K562 (cell line): ENCODE data around the gene RTCB. TPM values are rescaled to one million over a fixed set of nuclear protein-coding genes. Genes with fewer than 3 reads are reported as not detected.

Source experiments
- ATAC-seq: fragments of 200-7000 bp; cut with Tn5 transposase; 3 replicates; pipeline ENCODE4 v1.9.1; 2020; ENCODE audit warnings: moderate library complexity
- BruUV-seq: library from RNA; stranded (reverse); fragments of 400-500 nt; replicated peaks from 2 replicates; lab custom pipeline; 2021; lab: Mats Ljungman, UMichigan
- CTCF ChIA-PET: fragments of 300-600 bp; formaldehyde crosslinking; extraction: SDS; loops from one replicate; lab custom pipeline; 2021; ENCODE audit warnings: low intra/inter-chr PET ratio; lab: Yijun Ruan, JAX
- POLR2A ChIA-PET: fragments of 300-600, 350-650 bp; sonication (Branson Sonifier 250); formaldehyde crosslinking; extraction: SDS; loops from one replicate; lab custom pipeline; 2021; ENCODE audit warnings: antibody characterized with exemption, inconsistent platforms; lab: Yijun Ruan, JAX
- DNase-seq, 4 experiments: peaks; one replicate each; pipeline versions ENCODE4 v3.0.0 to v3.0.0-alpha.2; 2011 to 2018; ENCODE audit warnings: low spot score in 3 of 4, mixed read lengths in 3 of 4; ENCODE audit errors: extremely low read depth in 1 of 4
- FAIRE-seq: peaks from 2 replicates; lab custom pipeline; 2011; peaks lifted over from hg19 to GRCh38; lab: Jason Lieb, UNC
- H2AFZ ChIP-seq: 2 replicates; pipeline ENCODE4 v1.6.0; 2011; ENCODE audit warnings: low read depth, low read length, control low read depth, inconsistent platforms
- H3K27ac ChIP-seq: fragments of 200-600 bp; 3 replicates; pipeline ENCODE4 v1.8.0; 2011; ENCODE audit warnings: low read depth, mild to moderate bottlenecking, control low read depth, inconsistent platforms, low read length, moderate library complexity, mixed read lengths; ENCODE audit errors: extremely low read depth
- H3K27me3 ChIP-seq, 2 experiments: fragments of 300-600 bp in 1 of 2; 2 replicates in 1 of 2; 3 replicates in 1 of 2; pipeline versions ENCODE4 v1.6.0 to v1.8.0; 2011; ENCODE audit warnings: inconsistent platforms in 2 of 2, low read length in 2 of 2, mild to moderate bottlenecking in 1 of 2, mixed read lengths in 1 of 2, moderate library complexity in 1 of 2; ENCODE audit not compliant: control insufficient read depth in 2 of 2, insufficient read depth in 2 of 2
- H3K36me3 ChIP-seq: fragments of 300-600 bp; 3 replicates; pipeline ENCODE4 v1.8.0; 2011; ENCODE audit warnings: mild to moderate bottlenecking, low read length, inconsistent platforms; ENCODE audit not compliant: control insufficient read depth, insufficient read depth
- H3K4me1 ChIP-seq, 2 experiments: fragments of 200-600 bp in 1 of 2; replicated peaks in 1 of 2; 2 replicates in 1 of 2; 3 replicates in 1 of 2; pipeline versions ENCODE4 v1.5.1 to v1.8.0; 2011; ENCODE audit warnings: inconsistent platforms in 2 of 2, low read length in 2 of 2, mild to moderate bottlenecking in 1 of 2, mixed read lengths in 1 of 2, moderate library complexity in 1 of 2; ENCODE audit not compliant: control insufficient read depth in 2 of 2, insufficient read depth in 2 of 2
- H3K4me2 ChIP-seq: 2 replicates; pipeline ENCODE4 v1.6.1; 2011; ENCODE audit warnings: low read length, control low read depth, inconsistent platforms, mixed read lengths; ENCODE audit not compliant: insufficient read depth
- H3K4me3 ChIP-seq: fragments of 200-600 bp; sonication (generic), shearing (Covaris generic); 2 replicates; pipeline ENCODE4 v1.5.1; 2016; ENCODE audit warnings: control low read depth, inconsistent platforms
- H3K79me2 ChIP-seq: fragments of 200-600 bp; 3 replicates; pipeline ENCODE4 v1.8.0; 2011; ENCODE audit warnings: low read length, inconsistent platforms; ENCODE audit not compliant: control insufficient read depth, insufficient read depth
- H3K9ac ChIP-seq, 2 experiments: 2 replicates each; pipeline versions ENCODE4 v1.6.0 to v1.6.1; 2011; ENCODE audit warnings: low read depth in 2 of 2, low read length in 2 of 2, control low read depth in 1 of 2, inconsistent platforms in 1 of 2, mild to moderate bottlenecking in 1 of 2, mixed read lengths in 1 of 2; ENCODE audit not compliant: insufficient read depth in 1 of 2
- H3K9me1 ChIP-seq: one replicate; pipeline ENCODE4 v1.6.0; 2011; ENCODE audit warnings: inconsistent platforms, mild to moderate bottlenecking, low read length, moderate library complexity; ENCODE audit not compliant: control insufficient read depth, insufficient read depth
- H3K9me3 ChIP-seq: replicated peaks from 2 replicates; pipeline ENCODE4 v1.5.1; 2011; ENCODE audit warnings: low read depth, low read length, inconsistent platforms; ENCODE audit not compliant: control insufficient read depth, insufficient read depth
- H4K20me1 ChIP-seq: replicated peaks from 2 replicates; pipeline ENCODE4 v1.6.1; 2011; ENCODE audit warnings: low read length, inconsistent platforms, mixed read lengths; ENCODE audit not compliant: control insufficient read depth, insufficient read depth
- ATF4 ChIP-seq: fragments of 450-650 bp; formaldehyde crosslinking; IDR thresholded peaks from 2 replicates; pipeline ENCODE4 v1.4.0; 2022; ENCODE audit warnings: mild to moderate bottlenecking, moderate library complexity
- KAT7 ChIP-seq: sonication (generic); formaldehyde crosslinking; IDR thresholded peaks from 2 replicates; pipeline ENCODE4 v1.8.0; 2022; ENCODE audit warnings: missing genetic modification reagents, mild to moderate bottlenecking, borderline replicate concordance
- NFATC3 ChIP-seq: fragments of 450-650 bp; IDR thresholded peaks from 2 replicates; pipeline ENCODE4 v1.6.1; 2017; ENCODE audit warnings: mild to moderate bottlenecking
- NR2C1 ChIP-seq, 2 experiments: fragments of 450-650 bp; IDR thresholded peaks; 2 replicates each; pipeline ENCODE4 v1.6.1; 2017; ENCODE audit warnings: mild to moderate bottlenecking in 2 of 2, antibody characterized with exemption in 1 of 2, inconsistent platforms in 1 of 2, missing compliant biosample characterization in 1 of 2, missing genetic modification characterization in 1 of 2
- TARDBP ChIP-seq: fragments of 450-650 bp; IDR thresholded peaks from 2 replicates; pipeline ENCODE4 v1.6.1; 2016
- ZNF263 ChIP-seq: sonication (generic); formaldehyde crosslinking; IDR thresholded peaks from 2 replicates; pipeline ENCODE4 v1.8.0; 2022; ENCODE audit warnings: mild to moderate bottlenecking, missing genetic modification reagents, borderline replicate concordance
- ZNF408 ChIP-seq: fragments of 250-450 bp; sonication (Bioruptor Pico); IDR thresholded peaks from 2 replicates; pipeline ENCODE4 v1.4.0; 2020; ENCODE audit warnings: low read depth, mild to moderate bottlenecking, moderate library complexity
- WGBS: fragments of 100-300 bp; shearing (Covaris generic); methylation state at CpG from one replicate; pipeline ENCODE4 v1.1.6; 2016; ENCODE audit warnings: low coverage, mixed read lengths; ENCODE audit not compliant: insufficient coverage; ENCODE audit errors: missing lambda C conversion rate; 5-methylcytosine and 5-hydroxymethylcytosine counted together
- in situ Hi-C: fragments of 300-500 bp; cut with MboI; formaldehyde crosslinking; loops from 4 replicates; pipeline ENCODE4 v1.15.0; 2018; ENCODE audit warnings: inconsistent platforms, mixed read lengths
- intact Hi-C: fragments of 100-400 bp; cut with micrococcal nuclease; formaldehyde crosslinking; loops from 2 replicates; pipeline ENCODE4 v1.14.2; 2022
- polyA plus RNA-seq, 8 experiments: library from polyadenylated mRNA; depleted of rRNA in 4 of 8; stranded (reverse) in 5 of 8; unstranded in 3 of 8; fragments of >200 nt; fragmentation: Nextera tagmentation in 2 of 8; fragmentation: Illumina TruSeq in 1 of 8; extraction: Ambion mirVana in 2 of 8; extraction: Trizol in 1 of 8; gene quantifications; 2 replicates each; pipeline versions ENCODE4 v1.2.1 to v1.2.3, GENCODE V29; 2011 to 2014; ENCODE audit warnings: inconsistent platforms in 1 of 8, missing spikeins in 1 of 8
- total RNA-seq, 7 experiments: library from RNA; depleted of rRNA in 6 of 7; stranded (reverse); fragments of >200 nt in 6 of 7; fragmentation: Illumina TruSeq in 2 of 7; extraction: Trizol in 2 of 7; gene quantifications; 2 replicates each; pipeline versions ENCODE4 v1.2.1 to v1.2.3, GENCODE V29; 2011 to 2021; ENCODE audit warnings: low replicate concordance in 1 of 7

Gene RTCB
- total and polyA plus RNA-seq, 9 of the 15 experiments (the other 6 are each of a cell fraction or from before 2014, with no cell fraction given), result 80.3 to 269 (median 92.3) TPM

DNA sequence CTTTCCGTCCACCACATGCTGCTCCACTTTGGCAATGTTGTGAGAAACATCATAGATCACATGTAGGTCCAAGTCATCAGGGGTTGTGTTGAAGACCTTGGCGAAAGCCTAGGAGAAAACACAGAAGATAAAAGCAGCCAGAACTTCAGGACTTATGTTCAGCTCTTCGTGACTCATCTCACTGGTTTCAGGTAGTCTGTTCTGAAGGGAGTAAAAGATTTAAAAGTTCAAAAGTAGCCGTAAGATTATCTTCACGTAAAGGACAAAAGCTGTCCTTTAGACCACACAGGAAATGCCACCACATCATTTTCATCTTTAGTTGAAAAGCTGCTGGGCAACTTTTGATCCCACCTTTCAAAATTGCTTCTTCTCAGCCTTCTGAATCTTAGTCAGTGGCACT lies 16.9 kb downstream of the RTCB start:
- no peak overlapping the region for H2AFZ ChIP-seq
- TF ChIP-seq ZNF263 (no peak), TARDBP (no peak), NR2C1 (IDR thresholded peaks at IDR 0.05) (no peak), NR2C1 (tag; IDR thresholded peaks at IDR 0.05) (no peak), ZNF408 (CRISPR knock-in tag) (no peak), NFATC3 (no peak), KAT7 (no peak), ATF4 (CRISPR knock-in tag) (no peak)
- in situ Hi-C loops (no loop called here), intact Hi-C loops (no loop called here)
- no peak for DNase-seq
- no peak overlapping the region for H3K4me3 ChIP-seq
- no peak overlapping the region for H3K9ac ChIP-seq
- FAIRE-seq, result no peak
- ChIA-PET CTCF (no interaction called here), POLR2A (interaction anchor here (0.6 kb wide), 1 partner anchor 86 kb away, joined by 3 read pairs; no protein-coding TSS in a partner anchor)
- H3K4me2 ChIP-seq, result no peak overlapping the region
- no peaks in the 10 kb centered on the region for H4K20me1 ChIP-seq
- H3K9me3 ChIP-seq, result no peaks in the 10 kb centered on the region
- no peaks in the 10 kb centered on the region for H3K4me1 ChIP-seq
- H3K36me3 ChIP-seq, result peaks cover 86% of the 10 kb centered on the region; the same call in 2 of the 3 replicates
- H3K79me2 ChIP-seq, result no peaks in the 10 kb centered on the region
- ATAC-seq, result no peak
- BruUV-seq, result no TSS peak
- 92% methylated on average over 5 of the region's 5 CpGs for WGBS
- H3K27me3 ChIP-seq, result no peaks in the 10 kb centered on the region
- H3K27ac ChIP-seq, result no peak overlapping the region
- H3K9me1 ChIP-seq, result no peaks in the 10 kb centered on the region
